SK-N-MC (cell line): ENCODE data around the gene ACER1.

Experiments
- EZH2 ChIP-seq: fragments of 200-600 bp; sonication (generic); IDR thresholded peaks from one replicate; pipeline ENCODE4 v1.6.1; 2017; ENCODE audit warnings: antibody characterized with exemption
- FOXP2 ChIP-seq: optimal IDR thresholded peaks from 2 replicates; pipeline ENCODE3; 2011; ENCODE audit warnings: mild to moderate bottlenecking, moderate library complexity; ENCODE audit not compliant: insufficient read depth; ENCODE audit errors: extremely low read length, control extremely low read depth
- POLR2AphosphoS5 ChIP-seq: IDR thresholded peaks from 2 replicates; pipeline ENCODE4 v1.6.1; 2012; ENCODE audit warnings: mild to moderate bottlenecking, low read depth, low read length, borderline replicate concordance

- TF ChIP-seq POLR2AphosphoS5 (no peak), EZH2 (no peak), FOXP2 (no peak)
Observed at GRCh38 chr19:6358003-6358402, 24.6 kb upstream of the ACER1 start.
